ENCODE data around the gene SYNC. TPM values are rescaled to one million over a fixed set of nuclear protein-coding genes. Genes with fewer than 3 reads are reported as not detected.

The SYNC gene
- total RNA-seq: not detected
- polyA plus RNA-seq: not detected

DNA sequence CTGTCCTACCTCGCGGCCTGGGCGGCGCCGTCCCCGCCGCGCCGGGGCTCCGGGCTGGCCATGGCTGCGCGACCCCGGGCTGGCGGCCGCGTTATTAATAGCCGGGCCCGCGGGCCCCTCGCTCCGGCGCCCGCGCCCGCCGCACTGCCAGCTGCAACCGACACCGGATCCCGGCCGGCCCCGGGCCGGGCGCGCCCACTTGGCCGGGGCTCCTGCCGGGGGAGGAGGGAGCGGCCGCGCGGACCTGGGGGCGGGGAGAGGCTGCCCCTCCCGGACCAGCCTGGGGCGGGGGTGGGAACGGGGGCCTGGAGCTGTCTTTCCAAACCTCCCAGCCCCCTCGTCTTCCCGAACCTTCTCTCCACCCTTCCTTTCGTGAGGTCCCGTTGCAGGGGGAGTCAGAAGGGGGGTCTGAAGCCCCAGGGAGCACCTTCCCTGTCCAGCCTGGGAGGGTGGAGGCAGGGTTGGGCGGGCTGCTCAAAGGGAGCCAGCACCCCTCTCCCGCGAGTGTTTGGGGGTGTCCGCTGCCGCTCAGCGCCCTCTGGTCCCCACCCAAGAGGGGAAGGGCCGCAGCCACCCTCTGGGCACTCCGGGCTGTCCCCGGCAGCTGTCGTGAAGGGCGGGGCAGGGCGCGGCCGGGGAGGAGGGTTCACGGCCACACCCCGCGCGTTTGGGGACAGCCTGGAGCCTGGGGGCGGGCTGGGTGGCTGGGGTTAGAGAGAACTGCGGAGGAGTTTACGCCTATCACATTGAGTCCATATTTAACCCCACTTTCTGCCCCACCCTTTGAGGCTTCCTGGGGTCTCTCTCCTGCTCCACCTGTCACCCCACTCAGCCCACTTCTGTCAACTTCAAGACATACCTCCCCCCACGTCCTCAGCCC, at the start of gene SYNC:
TSS of gene SYNC (minus strand) at position 172 of the 880 bp plus-strand sequence. CDS start at position 62, 110 bp downstream.
- H3K36me3 ChIP-seq (ENCODE audit: insufficient read depth, low read length): no peaks in the 10 kb centered on the region
- H3K27me3 ChIP-seq (ENCODE audit: insufficient read depth, low read length): peaks cover 16% of the 10 kb centered on the region
- H3K4me1 ChIP-seq (ENCODE audit: insufficient read depth, low read length): peaks cover 10% of the 10 kb centered on the region
- DNase-seq: peak in 1 of 5 donors; percentile 7
- ChIA-PET CTCF (ENCODE audit: partially characterized antibody) (interaction anchor here (2.2 kb wide), 1 partner anchor 10 kb away, joined by 11 read pairs; no protein-coding TSS in a partner anchor), POLR2A (ENCODE audit: partially characterized antibody) (no interaction called here)
- Mint-ChIP-seq H3K27me3 (peaks cover 22 to 34% of the 10 kb centered on the region in 2 donors), H3K36me3 (no peaks in the 10 kb centered on the region), H3K4me1 (peaks cover 8 to 14% (median 12%) of the 10 kb centered on the region in 4 donors), H3K4me3 (peak within 1 kb of the TSS; percentile 48 to 78 (median 64)), H3K27ac (peak within 1 kb of the TSS in 1 of 7 donors; percentile 4), H3K9me3 (no peaks in the 10 kb centered on the region)
- H3K4me3 ChIP-seq (ENCODE audit: low read length in 2 of 2): no peak within 1 kb of the TSS
- no peaks in the 10 kb centered on the region for H3K9me3 ChIP-seq (ENCODE audit: control insufficient read depth in 1 of 2, low read length in 2 of 2)
- intact Hi-C loops (cut with micrococcal nuclease): no loop called here
- no peak within 1 kb of the TSS for H3K27ac ChIP-seq (ENCODE audit: low read depth, low read length)

DNA sequence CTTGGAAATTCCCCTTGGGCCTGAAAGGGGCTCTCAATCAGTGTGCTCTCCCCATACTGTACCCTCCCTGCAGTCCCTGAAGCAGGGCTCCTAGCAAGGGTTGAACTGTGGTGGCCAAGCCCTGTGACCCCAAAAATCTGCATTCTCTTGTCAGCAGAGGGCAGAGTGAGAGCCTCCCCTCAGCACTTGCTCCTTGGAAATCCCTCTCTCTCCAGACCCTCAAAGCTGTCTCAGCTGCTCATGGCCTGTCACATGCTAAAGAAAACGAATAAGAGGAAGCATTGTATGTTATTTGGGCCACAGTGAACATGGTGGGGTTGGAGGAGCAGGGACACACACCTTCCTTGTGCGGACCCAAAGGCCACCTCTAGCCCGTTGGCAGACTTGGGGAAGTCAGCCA, 47.2 kb upstream of the SYNC start:
- intact Hi-C loops (cut with micrococcal nuclease): no loop called here
- no peaks in the 10 kb centered on the region for H3K9me3 Mint-ChIP-seq
- H3K4me3 Mint-ChIP-seq: no peak overlapping the region
- no peak for DNase-seq
- H3K27ac Mint-ChIP-seq: no peak overlapping the region
- peaks cover 10% of the 10 kb centered on the region for H3K4me1 ChIP-seq (ENCODE audit: insufficient read depth, low read length)
- H3K36me3 Mint-ChIP-seq: no peaks in the 10 kb centered on the region
- no peak overlapping the region for H3K27ac ChIP-seq (ENCODE audit: low read depth, low read length)
- CTCF ChIA-PET (ENCODE audit: partially characterized antibody): interaction anchor here (1.1 kb wide), 1 partner anchor 37 kb away, joined by 3 read pairs; no protein-coding TSS in a partner anchor
- H3K4me1 Mint-ChIP-seq: peaks cover 6 to 16% (median 11%) of the 10 kb centered on the region in 4 donors
- no peak overlapping the region for H3K4me3 ChIP-seq (ENCODE audit: low read length in 2 of 2)
- no peaks in the 10 kb centered on the region for H3K9me3 ChIP-seq (ENCODE audit: control insufficient read depth in 1 of 2, low read length in 2 of 2)
- H3K27me3 Mint-ChIP-seq: peaks cover 0 to 2% of the 10 kb centered on the region in 2 donors
- no peaks in the 10 kb centered on the region for H3K36me3 ChIP-seq (ENCODE audit: insufficient read depth, low read length)
- POLR2A ChIA-PET (ENCODE audit: partially characterized antibody): no interaction called here
- no peaks in the 10 kb centered on the region for H3K27me3 ChIP-seq (ENCODE audit: insufficient read depth, low read length)

DNA sequence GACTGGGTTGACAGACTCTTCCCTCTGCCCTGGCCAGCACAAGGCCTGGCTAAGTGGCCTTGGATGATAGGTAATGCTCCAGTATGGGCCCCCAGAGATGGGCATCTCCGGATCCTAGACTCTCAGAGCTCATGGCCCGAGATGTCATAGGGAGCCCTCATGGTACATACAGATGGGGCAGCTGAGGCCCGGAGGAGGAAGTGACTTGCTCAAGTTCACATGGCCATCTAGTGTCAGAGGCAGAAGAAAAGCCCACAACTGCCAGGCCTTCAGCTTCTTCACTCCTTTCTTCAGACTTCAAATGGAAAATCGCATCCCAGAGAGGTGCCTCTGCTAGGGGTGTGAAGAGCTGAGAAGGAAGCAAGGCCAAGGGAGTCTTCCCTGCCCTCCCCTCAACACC, 46.8 kb upstream of the SYNC start:
- Mint-ChIP-seq H3K36me3 (no peaks in the 10 kb centered on the region), H3K27ac (no peak overlapping the region), H3K27me3 (peaks cover 0 to 2% of the 10 kb centered on the region in 2 donors), H3K4me1 (peaks cover 4 to 13% (median 8%) of the 10 kb centered on the region in 4 donors), H3K4me3 (no peak overlapping the region), H3K9me3 (no peaks in the 10 kb centered on the region)
- peaks cover 6% of the 10 kb centered on the region for H3K4me1 ChIP-seq (ENCODE audit: insufficient read depth, low read length)
- no peaks in the 10 kb centered on the region for H3K27me3 ChIP-seq (ENCODE audit: insufficient read depth, low read length)
- intact Hi-C loops (cut with micrococcal nuclease): no loop called here
- ChIA-PET POLR2A (ENCODE audit: partially characterized antibody) (no interaction called here), CTCF (ENCODE audit: partially characterized antibody) (interaction anchor here (1.1 kb wide), 1 partner anchor 37 kb away, joined by 3 read pairs; no protein-coding TSS in a partner anchor)
- H3K4me3 ChIP-seq (ENCODE audit: low read length in 2 of 2): no peak overlapping the region
- H3K27ac ChIP-seq (ENCODE audit: low read depth, low read length): no peak overlapping the region
- H3K36me3 ChIP-seq (ENCODE audit: insufficient read depth, low read length): no peaks in the 10 kb centered on the region
- H3K9me3 ChIP-seq (ENCODE audit: control insufficient read depth in 1 of 2, low read length in 2 of 2): no peaks in the 10 kb centered on the region
- no peak for DNase-seq

GRCh38 chr1:32748926-32749325, 46.4 kb upstream of the SYNC start:
- H3K4me3 Mint-ChIP-seq: peak overlapping the region in 1 of 8 donors; percentile 46
- POLR2A ChIA-PET (ENCODE audit: partially characterized antibody): no interaction called here
- peaks cover 1 to 10% (median 6%) of the 10 kb centered on the region in 4 donors for H3K4me1 Mint-ChIP-seq
- H3K36me3 Mint-ChIP-seq: no peaks in the 10 kb centered on the region
- Histone ChIP-seq H3K27me3 (ENCODE audit: insufficient read depth, low read length) (no peaks in the 10 kb centered on the region), H3K9me3 (ENCODE audit: control insufficient read depth in 1 of 2, low read length in 2 of 2) (no peaks in the 10 kb centered on the region), H3K36me3 (ENCODE audit: insufficient read depth, low read length) (no peaks in the 10 kb centered on the region), H3K4me3 (ENCODE audit: low read length in 2 of 2) (no peak overlapping the region), H3K27ac (ENCODE audit: low read depth, low read length) (no peak overlapping the region), H3K4me1 (ENCODE audit: insufficient read depth, low read length) (peaks cover 6% of the 10 kb centered on the region)
- no peak for DNase-seq
- CTCF ChIA-PET (ENCODE audit: partially characterized antibody): interaction anchor here (1.1 kb wide), 1 partner anchor 36 kb away, joined by 3 read pairs; no protein-coding TSS in a partner anchor
- peaks cover 0 to 2% of the 10 kb centered on the region in 2 donors for H3K27me3 Mint-ChIP-seq
- intact Hi-C loops (cut with micrococcal nuclease): no loop called here
- H3K9me3 Mint-ChIP-seq: no peaks in the 10 kb centered on the region
- peak overlapping the region in 1 of 7 donors; percentile 63 for H3K27ac Mint-ChIP-seq

GRCh38 chr1:32748348-32748747, 45.8 kb upstream of the SYNC start:
- Mint-ChIP-seq H3K9me3 (no peaks in the 10 kb centered on the region), H3K27me3 (peaks cover 0 to 2% of the 10 kb centered on the region in 2 donors), H3K36me3 (no peaks in the 10 kb centered on the region), H3K27ac (no peak overlapping the region), H3K4me1 (peaks cover under 1 to 7% (median 4%) of the 10 kb centered on the region in 4 donors), H3K4me3 (no peak overlapping the region)
- CTCF ChIA-PET (ENCODE audit: partially characterized antibody): no interaction called here
- Histone ChIP-seq H3K36me3 (ENCODE audit: insufficient read depth, low read length) (no peaks in the 10 kb centered on the region), H3K4me3 (ENCODE audit: low read length in 2 of 2) (no peak overlapping the region), H3K4me1 (ENCODE audit: insufficient read depth, low read length) (peaks cover 4% of the 10 kb centered on the region), H3K27me3 (ENCODE audit: insufficient read depth, low read length) (no peaks in the 10 kb centered on the region), H3K9me3 (ENCODE audit: control insufficient read depth in 1 of 2, low read length in 2 of 2) (no peaks in the 10 kb centered on the region), H3K27ac (ENCODE audit: low read depth, low read length) (no peak overlapping the region)
- intact Hi-C loops (cut with micrococcal nuclease): no loop called here
- POLR2A ChIA-PET (ENCODE audit: partially characterized antibody): no interaction called here
- no peak for DNase-seq

DNA sequence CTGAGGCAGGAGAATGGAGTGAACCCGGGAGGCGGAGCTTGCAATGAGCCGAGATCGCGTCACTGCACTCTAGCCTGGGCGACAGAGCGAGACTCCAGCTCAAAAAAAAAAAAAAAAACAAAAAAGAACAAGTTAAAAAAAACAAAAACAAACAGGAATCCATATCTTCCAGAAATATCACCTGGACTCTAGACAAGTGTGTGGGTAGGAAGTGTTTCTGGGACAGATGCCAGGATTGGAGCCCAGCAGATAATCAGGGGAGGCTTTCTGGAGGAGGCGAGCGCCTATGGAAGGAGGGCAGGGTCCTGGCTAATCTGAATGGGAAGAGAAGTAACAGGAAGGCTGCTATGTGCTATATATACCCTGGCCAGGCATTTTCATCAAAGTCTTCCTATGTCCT, 43.6 kb upstream of the SYNC start:
- Mint-ChIP-seq H3K27me3 (peaks cover 0 to 1% of the 10 kb centered on the region in 2 donors), H3K9me3 (no peaks in the 10 kb centered on the region), H3K36me3 (no peaks in the 10 kb centered on the region), H3K4me3 (no peak overlapping the region), H3K27ac (no peak overlapping the region), H3K4me1 (no peaks in the 10 kb centered on the region)
- Histone ChIP-seq H3K27ac (ENCODE audit: low read depth, low read length) (no peak overlapping the region), H3K9me3 (ENCODE audit: control insufficient read depth in 1 of 2, low read length in 2 of 2) (no peaks in the 10 kb centered on the region), H3K27me3 (ENCODE audit: insufficient read depth, low read length) (peaks cover 9% of the 10 kb centered on the region), H3K4me1 (ENCODE audit: insufficient read depth, low read length) (peaks cover 3% of the 10 kb centered on the region), H3K36me3 (ENCODE audit: insufficient read depth, low read length) (no peaks in the 10 kb centered on the region), H3K4me3 (ENCODE audit: low read length in 2 of 2) (no peak overlapping the region)
- no peak for DNase-seq
- intact Hi-C loops (cut with micrococcal nuclease): no loop called here
- POLR2A ChIA-PET (ENCODE audit: partially characterized antibody): no interaction called here
- CTCF ChIA-PET (ENCODE audit: partially characterized antibody): interaction anchor here (0.6 to 1.3 kb wide), 2 partner anchors 27 to 317 kb away, joined by 3 read pairs; no protein-coding TSS in a partner anchor

DNA sequence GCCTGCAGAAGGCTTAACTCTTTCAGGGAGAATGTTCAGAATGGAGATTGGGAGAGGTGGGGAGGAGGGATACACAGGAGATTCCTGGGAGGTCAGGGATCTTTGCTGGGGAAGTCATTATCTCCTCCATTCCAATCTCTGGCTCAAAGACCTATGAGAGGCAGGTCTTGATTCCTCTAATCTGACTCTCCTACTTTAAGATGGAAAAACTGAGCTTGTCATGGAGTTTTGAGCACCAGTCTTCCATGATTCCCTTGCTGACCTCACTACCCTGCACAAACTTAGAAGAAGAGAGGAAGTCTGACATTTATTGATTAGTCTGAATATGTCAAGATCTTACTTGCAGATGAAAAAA, 41.5 kb upstream of the SYNC start:
- DNase-seq: no peak
- Mint-ChIP-seq H3K4me3 (peak overlapping the region in 1 of 8 donors; percentile 2), H3K36me3 (no peaks in the 10 kb centered on the region), H3K27me3 (peaks cover 6 to 8% of the 10 kb centered on the region in 2 donors), H3K4me1 (peaks cover 0 to 5% (median 0%) of the 10 kb centered on the region in 4 donors), H3K27ac (no peak overlapping the region), H3K9me3 (no peaks in the 10 kb centered on the region)
- Histone ChIP-seq H3K4me3 (ENCODE audit: low read length in 2 of 2) (no peak overlapping the region), H3K9me3 (ENCODE audit: control insufficient read depth in 1 of 2, low read length in 2 of 2) (no peaks in the 10 kb centered on the region), H3K27ac (ENCODE audit: low read depth, low read length) (no peak overlapping the region), H3K36me3 (ENCODE audit: insufficient read depth, low read length) (no peaks in the 10 kb centered on the region), H3K27me3 (ENCODE audit: insufficient read depth, low read length) (peaks cover 12% of the 10 kb centered on the region), H3K4me1 (ENCODE audit: insufficient read depth, low read length) (peaks cover 5% of the 10 kb centered on the region)
- ChIA-PET CTCF (ENCODE audit: partially characterized antibody) (no interaction called here), POLR2A (ENCODE audit: partially characterized antibody) (no interaction called here)
- intact Hi-C loops (cut with micrococcal nuclease): no loop called here

All from CD4-positive, alpha-beta memory T cell (primary cell).